Psoas muscle (tissue), 8 donors: ENCODE measurements around the gene CAPZA3. TPM values are rescaled to one million over a fixed set of nuclear protein-coding genes. Genes with fewer than 3 reads are reported as not detected.

ENCODE experiments used
- ATAC-seq, 4 donors: fragments of 200-7000 bp; cut with Tn5 transposase; one replicate each; pipeline ENCODE4 v1.9.1; 2020; ENCODE audit warnings: moderate library complexity in 3 of 4, mild to moderate bottlenecking in 2 of 4
- DNase-seq, 2 donors: peaks; one replicate each; pipeline ENCODE4 v3.0.0-alpha.2; 2020
- H3K27ac ChIP-seq: fragments of 200-600 bp; one replicate; pipeline ENCODE4 v1.8.0; 2022
- H3K27me3 ChIP-seq, 3 donors: fragments of 200-600 bp in 1 of 3; one replicate each; pipeline versions ENCODE4 v1.6.1 to v1.8.0; 2013 to 2022; ENCODE audit warnings: low read length in 2 of 3, mild to moderate bottlenecking in 2 of 3, moderate library complexity in 1 of 3; ENCODE audit not compliant: insufficient read depth in 3 of 3
- H3K36me3 ChIP-seq, 2 donors: fragments of 200-600 bp in 1 of 2; one replicate each; pipeline versions ENCODE4 v1.6.1 to v1.8.0; 2013 to 2022; ENCODE audit warnings: low read depth in 1 of 2, mild to moderate bottlenecking in 1 of 2, moderate library complexity in 1 of 2; ENCODE audit not compliant: insufficient read depth in 1 of 2
- H3K4me1 ChIP-seq: fragments of 200-600 bp; one replicate; pipeline ENCODE4 v1.8.0; 2022
- H3K4me3 ChIP-seq: fragments of 200-600 bp; one replicate; pipeline ENCODE4 v1.8.0; 2022; ENCODE audit warnings: mild to moderate bottlenecking
- H3K9me3 ChIP-seq: fragments of 200-600 bp; one replicate; pipeline ENCODE4 v1.8.0; 2022
- CTCF ChIP-seq: fragments of 200-600 bp; IDR thresholded peaks from one replicate; pipeline ENCODE4 v1.8.0; 2022; ENCODE audit warnings: antibody characterized with exemption
- WGBS, 3 donors: extraction: QIAGEN DNeasy Blood & Tissue Kit; methylation state at CpG; one replicate each; pipeline versions ENCODE4 v1.1.6 to v1.1.7; 2013; 5-methylcytosine and 5-hydroxymethylcytosine counted together
- intact Hi-C, 2 donors: fragments of 100-400 bp; cut with DNase I; formaldehyde crosslinking; loops; one replicate each; pipeline versions ENCODE4 v1.11.0 to v1.14.2; 2022
- polyA plus RNA-seq, 3 donors: library from polyadenylated mRNA; stranded (reverse); fragments of 200-250 nt; gene quantifications; one replicate each; pipeline ENCODE4 v1.2.3, GENCODE V29; 2013
- total RNA-seq, 4 donors: library from RNA; stranded (reverse); fragmentation: NEBNext Ultra II Directional in 2 of 4; extraction: Animal tissue kit (Norgen Biotek cat#: 25700) in 2 of 4; gene quantifications; one replicate each; pipeline versions ENCODE4 v1.2.1 to v1.2.4, GENCODE V29; 2021 to 2023
- donor health status: healthy with polysubstance abuse.
- donor health status: DM: no; HTN: no; CAD: no; lungs with moderate emphysema.
- donor health status: Bipolar disorder and iron deficiency.
- donor health status: healthy.
- donor health status: DM: yes; HTN: yes; CAD: no.
- donor health status: DM: no; HTN: no; CAD: no.
- donor health status: DM: no; HTN: no; CAD: no.
- donor health status: DM: yes; HTN: yes; CAD: no.

Gene CAPZA3
- total and polyA plus RNA-seq, 7 donors, result not detected

GRCh38 chr12:18700271-18700670, 37.6 kb upstream of the CAPZA3 start:
- 24 to 38% (median 33%) methylated on average over 3 of the region's 3 CpGs for WGBS, 3 donors
- Histone ChIP-seq H3K9me3 (no peaks in the 10 kb centered on the region), H3K36me3 (no peaks in the 10 kb centered on the region), H3K4me1 (no peaks in the 10 kb centered on the region), H3K4me3 (no peak overlapping the region), H3K27me3 (no peaks in the 10 kb centered on the region), H3K27ac (no peak overlapping the region)
- ATAC-seq (peak in 1 of 4 donors; percentile 44), DNase-seq (no peak)
- no peak for TF ChIP-seq CTCF
- intact Hi-C loops, result no loop called here

DNA sequence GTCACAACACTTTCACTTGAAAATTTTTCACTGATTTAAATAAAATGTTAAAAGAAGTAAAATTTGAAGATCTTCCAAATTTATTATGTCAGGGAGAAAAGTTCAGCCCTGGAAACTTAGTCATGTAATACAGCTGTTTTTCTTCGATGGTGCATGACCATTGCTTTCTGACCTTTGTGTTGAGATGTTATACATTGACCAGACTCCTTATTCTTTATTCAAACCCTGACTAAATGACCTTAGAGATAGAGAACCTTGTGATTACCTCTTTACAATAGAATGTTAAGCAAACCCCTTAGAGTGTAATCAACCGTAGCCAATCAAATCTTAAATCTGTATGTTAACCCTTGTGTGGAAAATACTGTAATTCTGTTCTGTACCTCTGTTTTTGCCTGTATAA, 34.6 kb upstream of the CAPZA3 start:
- H3K27ac ChIP-seq, result no peak overlapping the region
- no peaks in the 10 kb centered on the region for H3K36me3 ChIP-seq
- intact Hi-C loops, result no loop called here
- no peak overlapping the region for H3K4me3 ChIP-seq
- no peak for TF ChIP-seq CTCF
- WGBS, 3 donors, result 33 to 37% (median 34%) methylated on average over 2 of the region's 2 CpGs
- H3K9me3 ChIP-seq, result no peaks in the 10 kb centered on the region
- no peaks in the 10 kb centered on the region for H3K4me1 ChIP-seq
- no peaks in the 10 kb centered on the region for H3K27me3 ChIP-seq
- no peak for ATAC-seq
- no peak for DNase-seq

- Histone ChIP-seq H3K27ac (no peak overlapping the region), H3K4me1 (no peaks in the 10 kb centered on the region), H3K4me3 (no peak overlapping the region), H3K27me3 (no peaks in the 10 kb centered on the region), H3K9me3 (no peaks in the 10 kb centered on the region), H3K36me3 (no peaks in the 10 kb centered on the region)
- intact Hi-C loops, result no loop called here
- DNase-seq, result no peak
- WGBS, 3 donors, result 72 to 79% (median 72%) methylated on average over 2 of the region's 2 CpGs
- TF ChIP-seq CTCF, result no peak
- ATAC-seq, result no peak
These were observed 34.0 kb upstream of the CAPZA3 start for GRCh38 chr12:18703911-18704310.

- no peaks in the 10 kb centered on the region for H3K4me1 ChIP-seq
- no peak for TF ChIP-seq CTCF
- ATAC-seq, result no peak
- H3K4me3 ChIP-seq, result no peak overlapping the region
- H3K36me3 ChIP-seq, result no peaks in the 10 kb centered on the region
- intact Hi-C loops, result no loop called here
- WGBS, 3 donors, result 82 to 88% (median 86%) methylated on average over 1 of the region's 1 CpG
- no peaks in the 10 kb centered on the region for H3K9me3 ChIP-seq
- no peaks in the 10 kb centered on the region for H3K27me3 ChIP-seq
- DNase-seq, result peak in 1 of 2 donors; percentile 23
- no peak overlapping the region for H3K27ac ChIP-seq
These were observed 31.1 kb upstream of the CAPZA3 start for GRCh38 chr12:18706798-18707197.

DNA sequence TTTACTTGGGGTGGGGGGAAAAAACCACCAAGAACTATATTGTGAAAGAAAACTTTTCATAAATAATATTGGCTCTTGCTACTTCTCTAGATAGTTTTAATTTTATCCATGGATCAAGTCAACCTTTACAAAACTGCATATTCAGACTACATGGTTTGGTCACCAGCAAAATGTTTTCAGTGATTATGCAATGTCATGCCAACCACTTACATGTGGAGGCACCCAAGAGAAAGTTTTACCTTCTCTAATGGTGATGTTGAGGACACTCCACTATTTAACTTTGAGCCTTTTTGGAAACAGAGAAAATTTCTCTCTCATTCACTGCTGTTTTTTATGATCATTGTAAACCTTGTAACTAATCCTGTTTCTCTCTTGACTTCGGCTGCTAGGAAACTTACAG, 21.7 kb upstream of the CAPZA3 start:
- Histone ChIP-seq H3K4me1 (no peaks in the 10 kb centered on the region), H3K4me3 (no peak overlapping the region), H3K36me3 (no peaks in the 10 kb centered on the region), H3K9me3 (no peaks in the 10 kb centered on the region), H3K27ac (no peak overlapping the region), H3K27me3 (no peaks in the 10 kb centered on the region)
- WGBS, 3 donors, result 72 to 93% (median 73%) methylated on average over 1 of the region's 1 CpG
- no peak for TF ChIP-seq CTCF
- no peak for ATAC-seq
- intact Hi-C loops, result no loop called here
- no peak for DNase-seq
